Mucosa of descending colon (tissue), 3 donors: ENCODE measurements around the gene TYR. TPM values are rescaled to one million over a fixed set of nuclear protein-coding genes. Genes with fewer than 3 reads are reported as not detected.

Experiments used
- ATAC-seq: fragments of 200-7000 bp; cut with Tn5 transposase; one replicate; pipeline ENCODE4 v1.9.1; 2020; ENCODE audit warnings: mild to moderate bottlenecking, moderate library complexity
- DNase-seq, 3 donors: peaks; one replicate each; pipeline ENCODE4 v3.0.0-alpha.2; 2020
- H3K36me3 ChIP-seq: fragments of 200-600 bp; one replicate; pipeline ENCODE4 v1.8.0; 2021; ENCODE audit warnings: low read depth, mild to moderate bottlenecking
- H3K4me1 ChIP-seq: fragments of 200-600 bp; one replicate; pipeline ENCODE4 v1.8.0; 2021; ENCODE audit warnings: low read depth, mild to moderate bottlenecking
- H3K4me3 ChIP-seq: fragments of 200-600 bp; one replicate; pipeline ENCODE4 v1.8.0; 2021; ENCODE audit warnings: mild to moderate bottlenecking
- H3K9me3 ChIP-seq: fragments of 200-600 bp; one replicate; pipeline ENCODE4 v1.8.0; 2021; ENCODE audit warnings: mild to moderate bottlenecking
- intact Hi-C, 2 donors: fragments of 100-400 bp; cut with DNase I in 1 of 2; cut with micrococcal nuclease in 1 of 2; formaldehyde crosslinking; loops; one replicate each; pipeline versions ENCODE4 v1.11.0 to v1.11.1; 2022; cut with DNase I, micrococcal nuclease
- total RNA-seq, 3 donors: library from RNA; stranded (reverse); fragmentation: NEBNext Ultra II Directional in 2 of 3; extraction: Animal tissue kit (Norgen Biotek cat#: 25700) in 2 of 3; gene quantifications; one replicate each; pipeline versions ENCODE4 v1.2.1 to v1.2.4, GENCODE V29; 2021 to 2023
- TF ChIP-seq, protein P1 (sequence below): fragments of 200-600 bp; IDR thresholded peaks from one replicate; pipeline ENCODE4 v1.8.0; 2022; ENCODE audit warnings: antibody characterized with exemption, mild to moderate bottlenecking
- donor health status: DM: no; HTN: no; CAD: no; lungs with moderate emphysema.
- donor health status: DM: no; HTN: no; CAD: no.
- donor health status: DM: no; HTN: yes; CAD: no.

Gene TYR
- total RNA-seq, 3 donors from 2014 or later: not detected

DNA sequence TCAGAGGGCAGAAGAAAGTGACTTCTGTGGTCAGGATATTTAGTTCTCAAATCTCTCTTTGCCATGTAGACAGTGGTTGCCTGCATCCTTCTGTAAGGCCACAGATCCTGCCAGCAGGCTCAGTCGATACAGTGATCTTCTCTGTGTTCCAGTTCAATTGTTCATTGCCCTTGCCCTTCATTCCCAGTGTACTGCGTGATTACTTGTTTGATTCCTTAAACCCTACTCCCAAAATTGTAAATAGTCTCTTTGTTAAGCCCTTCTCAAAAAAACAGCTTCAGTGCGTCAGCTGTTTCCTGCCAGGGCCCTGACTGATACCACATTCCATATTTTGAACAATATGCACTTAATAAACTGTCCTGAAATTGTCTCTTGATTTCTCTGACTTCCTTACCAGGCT is 9.3 kb upstream of the TYR start:
- ATAC-seq (no peak), DNase-seq (no peak)
- H3K9me3 ChIP-seq: no peaks in the 10 kb centered on the region
- intact Hi-C loops: no loop called here
- TF ChIP-seq, protein P1, sequence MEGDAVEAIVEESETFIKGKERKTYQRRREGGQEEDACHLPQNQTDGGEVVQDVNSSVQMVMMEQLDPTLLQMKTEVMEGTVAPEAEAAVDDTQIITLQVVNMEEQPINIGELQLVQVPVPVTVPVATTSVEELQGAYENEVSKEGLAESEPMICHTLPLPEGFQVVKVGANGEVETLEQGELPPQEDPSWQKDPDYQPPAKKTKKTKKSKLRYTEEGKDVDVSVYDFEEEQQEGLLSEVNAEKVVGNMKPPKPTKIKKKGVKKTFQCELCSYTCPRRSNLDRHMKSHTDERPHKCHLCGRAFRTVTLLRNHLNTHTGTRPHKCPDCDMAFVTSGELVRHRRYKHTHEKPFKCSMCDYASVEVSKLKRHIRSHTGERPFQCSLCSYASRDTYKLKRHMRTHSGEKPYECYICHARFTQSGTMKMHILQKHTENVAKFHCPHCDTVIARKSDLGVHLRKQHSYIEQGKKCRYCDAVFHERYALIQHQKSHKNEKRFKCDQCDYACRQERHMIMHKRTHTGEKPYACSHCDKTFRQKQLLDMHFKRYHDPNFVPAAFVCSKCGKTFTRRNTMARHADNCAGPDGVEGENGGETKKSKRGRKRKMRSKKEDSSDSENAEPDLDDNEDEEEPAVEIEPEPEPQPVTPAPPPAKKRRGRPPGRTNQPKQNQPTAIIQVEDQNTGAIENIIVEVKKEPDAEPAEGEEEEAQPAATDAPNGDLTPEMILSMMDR: no peak
- H3K4me1 ChIP-seq: no peaks in the 10 kb centered on the region
- H3K4me3 ChIP-seq: no peak overlapping the region
- no peaks in the 10 kb centered on the region for H3K36me3 ChIP-seq

DNA sequence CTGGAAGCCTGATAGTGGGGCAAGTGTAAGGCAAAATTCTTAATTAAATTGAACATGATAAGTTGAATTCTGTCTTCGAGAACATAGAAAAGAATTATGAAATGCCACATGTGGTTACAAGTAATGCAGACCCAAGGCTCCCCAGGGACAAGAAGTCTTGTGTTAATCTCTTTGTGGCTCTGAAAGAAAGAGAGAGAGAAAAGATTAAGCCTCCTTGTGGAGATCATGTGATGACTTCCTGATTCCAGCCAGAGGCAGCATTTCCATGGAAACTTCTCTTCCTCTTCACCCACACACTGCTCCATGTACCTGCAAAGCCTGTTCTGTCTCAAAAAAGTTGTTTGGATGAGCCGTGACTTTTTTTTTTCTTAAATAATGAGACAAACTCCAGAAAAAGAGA is 1.9 kb upstream of the TYR start:
- Histone ChIP-seq H3K4me1 (no peaks in the 10 kb centered on the region), H3K36me3 (no peaks in the 10 kb centered on the region), H3K4me3 (no peak overlapping the region), H3K9me3 (no peaks in the 10 kb centered on the region)
- intact Hi-C loops: no loop called here
- ATAC-seq (no peak), DNase-seq (no peak)
- TF ChIP-seq, protein P1: no peak

DNA sequence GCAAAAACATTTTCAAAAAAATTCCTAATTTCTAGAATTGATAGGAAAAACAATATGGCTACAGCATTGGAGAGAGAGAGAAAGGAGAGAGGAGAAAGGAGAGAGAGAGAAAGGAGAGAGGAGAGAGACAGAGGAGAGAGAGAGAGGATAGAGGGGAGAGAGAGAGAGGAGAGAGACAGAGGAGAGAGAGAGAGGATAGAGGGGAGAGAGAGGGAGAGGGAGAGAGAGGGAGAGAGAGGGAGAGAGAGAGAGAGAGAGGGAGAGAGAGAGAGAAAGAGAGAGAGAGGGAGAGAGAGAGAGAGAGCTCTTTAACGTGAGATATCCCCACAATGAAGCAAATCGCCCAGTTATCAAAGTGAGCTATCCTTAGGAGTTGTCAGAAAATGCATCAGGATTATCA is 737 bp upstream of the TYR start:
- intact Hi-C loops: no loop called here
- no peaks in the 10 kb centered on the region for H3K4me1 ChIP-seq
- no peaks in the 10 kb centered on the region for H3K36me3 ChIP-seq
- DNase-seq (no peak), ATAC-seq (no peak)
- TF ChIP-seq, protein P1: no peak
- H3K9me3 ChIP-seq: no peaks in the 10 kb centered on the region
- H3K4me3 ChIP-seq: no peak overlapping the region

DNA sequence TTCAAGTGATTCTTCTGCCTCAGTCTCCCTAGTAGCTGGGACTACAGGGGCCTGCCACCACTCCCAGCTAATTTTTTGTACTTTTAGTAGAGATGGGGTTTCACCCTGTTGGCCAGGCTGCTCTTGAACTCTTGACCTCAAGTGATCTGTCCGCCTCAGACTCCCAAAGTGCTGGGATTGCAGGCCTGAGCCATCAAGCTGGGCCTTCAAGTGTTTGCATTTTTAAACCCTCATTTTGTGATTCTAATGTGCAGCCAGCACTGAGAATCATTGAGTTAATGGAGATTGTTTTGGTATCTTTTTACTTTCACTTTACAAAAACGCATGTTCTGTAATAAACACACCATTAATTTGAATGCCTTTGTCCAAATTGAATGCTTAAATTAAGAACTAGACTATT is 3.4 kb downstream of the TYR start:
- intact Hi-C loops: no loop called here
- TF ChIP-seq, protein P1: no peak
- H3K4me3 ChIP-seq: no peak overlapping the region
- H3K9me3 ChIP-seq: no peaks in the 10 kb centered on the region
- ATAC-seq (no peak), DNase-seq (no peak)
- no peaks in the 10 kb centered on the region for H3K4me1 ChIP-seq
- no peaks in the 10 kb centered on the region for H3K36me3 ChIP-seq

DNA sequence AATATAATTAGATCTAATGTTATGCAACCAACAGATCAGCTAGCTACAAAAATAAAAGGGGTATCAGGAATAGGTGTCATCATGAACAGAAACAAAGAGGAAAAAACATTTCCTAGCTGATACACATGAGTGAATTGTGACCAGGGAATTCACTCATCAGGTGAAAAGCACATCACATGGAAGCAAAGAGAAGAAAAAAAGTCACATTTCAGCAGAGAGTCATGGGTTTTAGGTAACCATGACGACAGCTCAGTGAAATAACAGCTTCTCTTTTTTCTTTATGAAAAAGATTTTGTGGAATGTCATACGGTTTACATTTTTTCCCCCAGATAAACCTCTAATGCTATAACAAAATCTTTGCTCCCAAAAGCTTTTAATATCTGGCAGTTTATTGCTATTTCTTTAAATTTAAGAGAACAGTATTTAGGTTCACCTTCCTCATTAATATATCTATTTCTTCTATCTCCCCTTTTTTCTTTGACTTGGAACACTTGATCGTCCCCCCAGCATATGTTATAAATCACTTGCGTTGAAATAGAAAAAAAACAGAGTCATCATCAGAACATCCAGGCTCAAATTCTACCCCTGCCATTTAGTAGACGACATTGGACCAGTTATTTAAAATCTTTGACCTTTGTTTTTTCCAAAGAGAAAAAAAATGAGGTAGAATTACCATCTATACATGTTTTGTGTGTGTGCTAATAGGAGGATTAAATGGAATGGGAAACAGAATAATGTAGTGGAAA is 5.3 kb downstream of the TYR start:
- H3K4me1 ChIP-seq: no peaks in the 10 kb centered on the region
- ATAC-seq (no peak), DNase-seq (no peak)
- intact Hi-C loops: no loop called here
- TF ChIP-seq, protein P1: no peak
- H3K4me3 ChIP-seq: no peak overlapping the region
- no peaks in the 10 kb centered on the region for H3K9me3 ChIP-seq
- H3K36me3 ChIP-seq: no peaks in the 10 kb centered on the region

DNA sequence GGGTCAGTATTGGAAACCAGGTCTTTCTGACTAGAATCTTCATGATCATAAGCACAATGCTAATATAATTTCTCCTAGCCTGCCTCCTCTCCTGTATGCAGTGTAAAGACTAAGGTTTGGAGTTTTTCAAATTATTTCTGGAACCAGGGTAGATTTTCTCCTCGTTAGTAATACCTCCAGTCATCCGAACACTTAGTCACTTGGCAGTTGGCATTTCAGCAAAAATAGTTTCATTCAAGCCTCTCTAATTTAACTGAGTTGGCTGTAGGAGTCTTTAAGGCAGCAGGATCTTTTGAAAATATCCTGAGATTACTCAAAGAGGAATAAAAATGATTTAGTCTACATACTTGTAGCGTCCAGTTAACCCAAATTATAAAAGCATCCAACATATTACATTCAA is 6.3 kb downstream of the TYR start:
- TF ChIP-seq, protein P1: no peak
- H3K4me1 ChIP-seq: no peaks in the 10 kb centered on the region
- intact Hi-C loops: no loop called here
- no peaks in the 10 kb centered on the region for H3K9me3 ChIP-seq
- no peak for ATAC-seq
- no peaks in the 10 kb centered on the region for H3K36me3 ChIP-seq
- H3K4me3 ChIP-seq: no peak overlapping the region
- DNase-seq: no peak
